ENCODE results near the gene JPH3.

- no peak for TF ChIP-seq CTCF (IDR thresholded peaks at IDR 0.05)
- no peak for TF ChIP-seq POLR2A (IDR thresholded peaks at IDR 0.05)
These were observed 79.8 kb downstream of the JPH3 start for GRCh38 chr16:87681981-87682570.

Data from testis (tissue), 2 donors.